Parathyroid adenoma (tissue), 2 donors: ENCODE measurements around the gene MFN1.
A peak's percentile ranks its signal among the peaks of the same experiment; 100 is the strongest.
"Not testable (repeated sequence)": the region's sequence is repeated elsewhere in the genome, so short reads cannot be mapped to it uniquely, and the experiment has no call there.

Experiments used
- H2AFZ ChIP-seq: fragments of 300-600 bp; sonication (generic); one replicate; pipeline ENCODE4 v1.7.0; 2017; ENCODE audit warnings: antibody characterized with exemption, mild to moderate bottlenecking
- H3K27ac ChIP-seq: fragments of 300-600 bp; sonication (generic); one replicate; pipeline ENCODE4 v1.7.0; 2017
- H3K27me3 ChIP-seq: fragments of 300-600 bp; sonication (generic); one replicate; pipeline ENCODE4 v1.7.0; 2017; ENCODE audit warnings: low read length; ENCODE audit not compliant: control insufficient read depth, insufficient read depth
- H3K36me3 ChIP-seq: fragments of 300-600 bp; sonication (generic); one replicate; pipeline ENCODE4 v1.7.0; 2017; ENCODE audit warnings: low read length; ENCODE audit not compliant: control insufficient read depth, insufficient read depth
- H3K4me1 ChIP-seq: fragments of 300-600 bp; sonication (generic); one replicate; pipeline ENCODE4 v1.7.0; 2017; ENCODE audit warnings: control low read depth
- H3K4me2 ChIP-seq: fragments of 300-600 bp; sonication (generic); one replicate; pipeline ENCODE4 v1.7.0; 2017; ENCODE audit warnings: low read length
- H3K4me3 ChIP-seq: fragments of 300-600 bp; sonication (generic); one replicate; pipeline ENCODE4 v1.7.0; 2017; ENCODE audit warnings: low read depth, low read length
- H3K79me2 ChIP-seq: fragments of 300-600 bp; sonication (generic); one replicate; pipeline ENCODE4 v1.7.0; 2017; ENCODE audit warnings: control low read depth
- H3K9ac ChIP-seq: fragments of 300-600 bp; sonication (generic); one replicate; pipeline ENCODE4 v1.7.0; 2017; ENCODE audit warnings: mild to moderate bottlenecking
- H3K9me3 ChIP-seq: fragments of 300-600 bp; sonication (generic); one replicate; pipeline ENCODE4 v1.7.0; 2017; ENCODE audit warnings: low read length; ENCODE audit not compliant: control insufficient read depth
- TF ChIP-seq, protein P1 (sequence below): fragments of 300-600 bp; sonication (generic); IDR thresholded peaks from one replicate; pipeline ENCODE4 v1.7.0; 2017; ENCODE audit warnings: antibody characterized with exemption, mild to moderate bottlenecking
- donor health status: primary hyperparathyroidism.

The MFN1 gene

DNA sequence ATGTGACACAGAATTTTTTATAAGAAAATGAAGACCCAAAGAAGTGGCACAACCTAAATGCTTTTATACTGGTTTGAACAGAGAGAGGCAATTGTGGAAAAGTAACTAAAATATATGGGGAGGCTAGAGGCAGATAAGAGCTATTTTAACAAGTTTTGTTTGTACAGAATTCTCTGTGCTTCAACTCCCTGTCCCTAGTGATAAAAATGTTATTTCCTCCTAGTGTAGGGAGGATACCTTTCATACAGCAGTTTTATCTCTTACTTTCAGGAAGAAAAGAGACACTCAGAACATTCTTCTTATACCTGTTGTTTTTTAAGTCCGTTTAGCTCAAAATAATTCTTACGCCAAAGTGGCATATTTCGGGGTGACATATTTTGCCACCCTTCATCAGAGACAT lies 45.9 kb upstream of the MFN1 start:
- TF ChIP-seq, protein P1, sequence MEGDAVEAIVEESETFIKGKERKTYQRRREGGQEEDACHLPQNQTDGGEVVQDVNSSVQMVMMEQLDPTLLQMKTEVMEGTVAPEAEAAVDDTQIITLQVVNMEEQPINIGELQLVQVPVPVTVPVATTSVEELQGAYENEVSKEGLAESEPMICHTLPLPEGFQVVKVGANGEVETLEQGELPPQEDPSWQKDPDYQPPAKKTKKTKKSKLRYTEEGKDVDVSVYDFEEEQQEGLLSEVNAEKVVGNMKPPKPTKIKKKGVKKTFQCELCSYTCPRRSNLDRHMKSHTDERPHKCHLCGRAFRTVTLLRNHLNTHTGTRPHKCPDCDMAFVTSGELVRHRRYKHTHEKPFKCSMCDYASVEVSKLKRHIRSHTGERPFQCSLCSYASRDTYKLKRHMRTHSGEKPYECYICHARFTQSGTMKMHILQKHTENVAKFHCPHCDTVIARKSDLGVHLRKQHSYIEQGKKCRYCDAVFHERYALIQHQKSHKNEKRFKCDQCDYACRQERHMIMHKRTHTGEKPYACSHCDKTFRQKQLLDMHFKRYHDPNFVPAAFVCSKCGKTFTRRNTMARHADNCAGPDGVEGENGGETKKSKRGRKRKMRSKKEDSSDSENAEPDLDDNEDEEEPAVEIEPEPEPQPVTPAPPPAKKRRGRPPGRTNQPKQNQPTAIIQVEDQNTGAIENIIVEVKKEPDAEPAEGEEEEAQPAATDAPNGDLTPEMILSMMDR: no peak

DNA sequence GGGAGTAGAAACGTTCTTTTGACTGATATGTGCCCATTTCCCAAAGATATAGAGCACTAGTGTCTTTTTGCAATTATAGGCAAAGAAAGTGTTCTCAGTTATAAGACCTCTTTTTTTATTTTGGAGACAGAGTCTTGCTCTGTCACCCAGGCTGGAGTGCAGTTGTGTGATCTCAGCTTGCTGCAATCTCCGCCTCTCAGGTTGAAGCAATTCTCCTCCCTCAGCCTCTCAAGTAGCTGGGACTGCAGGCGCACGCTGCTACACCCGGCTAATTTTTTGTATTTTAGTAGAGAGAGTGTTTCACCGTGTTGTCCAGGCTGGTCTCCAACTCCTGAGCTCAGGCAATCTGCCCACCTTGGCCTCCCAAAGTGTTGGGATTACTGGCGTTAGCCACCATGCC lies 45.4 kb upstream of the MFN1 start:
- Histone ChIP-seq H3K9ac (no peak overlapping the region), H3K27me3 (no peaks in the 10 kb centered on the region), H3K79me2 (no peaks in the 10 kb centered on the region), H3K27ac (no peak overlapping the region), H3K9me3 (no peaks in the 10 kb centered on the region), H2AFZ (no peak overlapping the region), H3K4me1 (no peaks in the 10 kb centered on the region), H3K4me2 (no peak overlapping the region), H3K36me3 (no peaks in the 10 kb centered on the region), H3K4me3 (no peak overlapping the region)
- TF ChIP-seq, protein P1: no peak

More for the DNA sequence above, 45.9 kb upstream of the MFN1 start:
- Histone ChIP-seq H2AFZ (no peak overlapping the region), H3K4me2 (no peak overlapping the region), H3K4me3 (no peak overlapping the region), H3K9ac (no peak overlapping the region), H3K79me2 (no peaks in the 10 kb centered on the region), H3K27ac (no peak overlapping the region), H3K36me3 (no peaks in the 10 kb centered on the region), H3K9me3 (no peaks in the 10 kb centered on the region), H3K4me1 (no peaks in the 10 kb centered on the region), H3K27me3 (no peaks in the 10 kb centered on the region)

DNA sequence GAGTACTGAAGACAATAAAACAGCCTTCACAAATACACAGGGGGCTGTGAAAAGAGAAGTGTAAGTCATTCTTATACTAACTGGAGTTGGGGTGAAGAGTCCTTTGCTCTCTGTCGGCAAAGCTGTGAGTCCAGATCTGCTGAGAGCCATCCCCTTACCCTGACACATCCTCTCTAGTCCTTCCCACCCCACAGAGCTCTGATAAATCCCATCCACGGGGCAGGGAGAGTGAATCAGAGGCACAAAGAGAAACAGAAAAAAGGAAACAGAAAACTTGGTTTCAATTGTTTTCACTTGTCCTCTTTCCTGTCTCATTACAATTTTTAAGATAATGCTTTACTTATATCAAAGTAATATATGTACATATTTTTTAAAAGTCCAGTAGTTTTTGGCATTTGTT lies 42.9 kb upstream of the MFN1 start:
- TF ChIP-seq, protein P1: no peak
- H3K27me3 ChIP-seq: no peaks in the 10 kb centered on the region

DNA sequence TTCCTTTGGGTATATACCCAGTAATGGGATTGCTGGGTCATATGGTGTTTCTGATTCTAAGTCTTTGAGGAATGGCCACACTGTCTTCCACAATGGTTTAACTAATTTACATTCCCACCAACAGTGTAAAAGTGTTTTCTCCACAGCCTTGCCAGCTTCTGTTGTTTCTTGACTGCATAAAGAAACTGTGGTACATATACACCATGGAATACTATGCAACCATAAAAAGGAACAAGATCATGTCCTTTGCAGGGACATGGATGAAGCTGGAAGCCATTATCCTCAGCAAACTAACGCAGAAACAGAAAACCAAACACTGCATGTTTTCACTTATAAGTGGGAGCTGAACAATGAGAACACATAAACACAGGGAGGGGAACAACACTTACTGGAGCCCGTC lies 40.1 kb upstream of the MFN1 start:
- H3K4me2 ChIP-seq, H3K4me3 ChIP-seq, H3K79me2 ChIP-seq, H3K27me3 ChIP-seq, H3K4me1 ChIP-seq, H3K9me3 ChIP-seq, H3K27ac ChIP-seq, H3K9ac ChIP-seq, H3K36me3 ChIP-seq, H2AFZ ChIP-seq: not testable (repeated sequence)

More for the DNA sequence above, 42.9 kb upstream of the MFN1 start:
- no peak overlapping the region for H3K4me3 ChIP-seq
- no peaks in the 10 kb centered on the region for H3K79me2 ChIP-seq
- H2AFZ ChIP-seq: peak overlapping the region; percentile 41
- no peaks in the 10 kb centered on the region for H3K9me3 ChIP-seq
- H3K9ac ChIP-seq: no peak overlapping the region
- no peaks in the 10 kb centered on the region for H3K36me3 ChIP-seq
- H3K4me1 ChIP-seq: no peaks in the 10 kb centered on the region
- H3K4me2 ChIP-seq: no peak overlapping the region
- no peak overlapping the region for H3K27ac ChIP-seq

DNA sequence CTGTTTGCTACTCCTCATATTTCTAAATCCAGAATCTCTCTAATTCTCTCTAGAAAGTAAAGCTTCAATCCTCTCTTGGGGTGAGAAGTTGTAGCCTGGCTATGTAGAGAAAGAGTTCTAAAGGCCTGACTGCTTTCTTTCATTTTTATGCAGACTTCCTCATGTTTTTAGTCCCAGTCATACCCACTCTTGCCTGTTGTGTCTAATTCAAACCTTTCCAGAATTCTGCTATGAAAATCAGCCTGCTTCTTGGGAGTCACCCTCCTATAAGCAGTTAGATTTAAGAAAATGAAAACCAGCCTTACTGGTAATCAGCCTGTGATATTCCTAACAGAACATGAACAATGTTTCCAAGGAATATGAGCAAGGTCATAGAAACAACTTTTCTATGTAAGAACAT lies 39.5 kb upstream of the MFN1 start:
- no peak overlapping the region for H3K27ac ChIP-seq
- H3K36me3 ChIP-seq: no peaks in the 10 kb centered on the region
- no peaks in the 10 kb centered on the region for H3K4me1 ChIP-seq
- H2AFZ ChIP-seq: no peak overlapping the region
- H3K79me2 ChIP-seq: no peaks in the 10 kb centered on the region
- H3K4me3 ChIP-seq: no peak overlapping the region
- no peak overlapping the region for H3K4me2 ChIP-seq
- H3K9me3 ChIP-seq: no peaks in the 10 kb centered on the region
- no peak overlapping the region for H3K9ac ChIP-seq
- TF ChIP-seq, protein P1: no peak
- H3K27me3 ChIP-seq: no peaks in the 10 kb centered on the region
